Measurements from ENCODE around the gene ATP2C2.
"Not testable (repeated sequence)": the region's sequence is repeated elsewhere in the genome, so short reads cannot be mapped to it uniquely, and the experiment has no call there.

ATP2C2 gene

DNA sequence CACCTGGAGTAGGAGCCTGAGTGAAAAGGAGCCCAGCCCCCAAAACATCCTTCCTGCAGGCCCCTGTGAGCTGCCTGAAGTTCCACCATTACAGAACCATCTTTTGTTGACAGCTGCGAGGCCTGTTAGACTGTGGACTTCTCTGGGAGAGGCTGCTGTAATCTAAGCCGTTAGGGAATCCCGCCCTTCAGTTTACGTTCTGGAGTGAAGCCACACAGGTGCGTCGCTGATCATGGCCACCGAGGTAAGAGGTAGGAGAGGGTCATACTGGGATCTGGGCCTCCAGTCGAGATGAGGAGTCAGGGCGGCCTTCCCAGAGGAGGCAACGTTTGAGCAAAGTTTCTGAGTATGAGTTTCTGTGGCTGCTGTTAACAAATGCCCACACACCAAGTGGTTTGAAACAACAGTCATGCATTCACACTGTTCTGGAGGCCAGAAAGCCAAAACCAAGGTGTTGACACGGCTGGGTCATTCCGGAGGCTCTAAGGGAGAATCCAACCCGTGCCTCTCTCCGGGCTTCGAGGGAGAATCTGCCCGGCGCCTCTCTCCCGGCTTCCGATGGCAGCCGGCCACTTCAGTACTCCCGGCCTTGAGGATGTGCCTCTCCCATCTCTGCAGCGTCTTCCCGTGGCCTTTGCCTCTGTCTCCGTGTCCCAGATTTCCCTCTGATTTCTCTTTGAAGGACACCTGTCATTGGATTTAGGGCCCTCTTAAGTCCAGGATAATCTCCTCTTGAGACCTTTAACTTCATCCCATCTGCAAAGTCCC is 26.6 kb upstream of the ATP2C2 start:
- DNase-seq (ENCODE audit: low read depth): no peak

- DNase-seq (ENCODE audit: low read depth): not testable (repeated sequence)
These were observed 24.5 kb upstream of the ATP2C2 start for GRCh38 chr16:84343800-84344199.

DNA sequence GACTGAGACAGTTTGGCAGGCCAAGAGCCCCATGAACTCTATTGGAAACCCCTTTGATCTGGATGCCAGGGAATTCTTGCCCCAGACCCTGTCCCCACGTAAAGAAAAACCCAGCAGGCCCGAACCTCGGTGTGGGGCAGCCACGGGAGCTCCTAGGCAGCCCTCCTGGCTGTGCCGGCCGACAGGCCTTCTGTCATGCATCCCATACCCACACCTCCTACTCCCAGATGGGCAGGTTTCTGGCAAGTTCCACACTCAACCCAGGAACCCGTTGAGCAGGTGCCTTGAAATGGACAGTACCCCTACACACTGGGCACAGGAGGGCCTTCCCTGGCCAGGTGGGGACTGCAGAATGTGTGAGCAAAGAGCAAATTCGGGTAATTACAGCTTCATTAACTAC is 23.6 kb upstream of the ATP2C2 start:
- DNase-seq (ENCODE audit: low read depth): no peak

- DNase-seq (ENCODE audit: low read depth): no peak
These were observed 21.2 kb upstream of the ATP2C2 start for GRCh38 chr16:84347161-84347560.

DNA sequence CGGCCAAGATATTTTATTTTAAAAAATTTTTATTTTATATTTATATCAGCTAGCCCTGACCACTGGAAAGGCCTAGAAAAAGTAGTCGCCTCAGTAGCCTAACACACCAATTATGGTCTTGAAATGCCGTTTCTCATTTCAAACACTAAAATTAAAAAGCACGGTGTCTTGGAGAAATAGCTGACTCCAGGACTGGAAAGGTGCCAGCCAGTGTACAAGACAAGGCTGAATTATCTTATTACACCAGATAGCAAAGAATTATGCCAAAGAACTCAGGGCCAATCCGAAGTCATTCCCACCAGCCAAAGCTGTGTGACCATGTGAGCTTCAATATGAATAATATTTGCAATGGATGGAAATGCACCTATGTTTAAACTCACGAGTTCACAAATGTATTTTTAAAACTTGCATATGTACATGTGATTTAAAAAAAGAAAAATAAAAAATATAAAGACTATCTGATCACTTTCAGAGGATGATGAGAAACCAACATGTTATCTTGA is 19.9 kb upstream of the ATP2C2 start:
- DNase-seq (ENCODE audit: low read depth): no peak

- no peak for DNase-seq (ENCODE audit: low read depth)
These were observed 18.3 kb upstream of the ATP2C2 start for GRCh38 chr16:84349862-84350684.

DNA sequence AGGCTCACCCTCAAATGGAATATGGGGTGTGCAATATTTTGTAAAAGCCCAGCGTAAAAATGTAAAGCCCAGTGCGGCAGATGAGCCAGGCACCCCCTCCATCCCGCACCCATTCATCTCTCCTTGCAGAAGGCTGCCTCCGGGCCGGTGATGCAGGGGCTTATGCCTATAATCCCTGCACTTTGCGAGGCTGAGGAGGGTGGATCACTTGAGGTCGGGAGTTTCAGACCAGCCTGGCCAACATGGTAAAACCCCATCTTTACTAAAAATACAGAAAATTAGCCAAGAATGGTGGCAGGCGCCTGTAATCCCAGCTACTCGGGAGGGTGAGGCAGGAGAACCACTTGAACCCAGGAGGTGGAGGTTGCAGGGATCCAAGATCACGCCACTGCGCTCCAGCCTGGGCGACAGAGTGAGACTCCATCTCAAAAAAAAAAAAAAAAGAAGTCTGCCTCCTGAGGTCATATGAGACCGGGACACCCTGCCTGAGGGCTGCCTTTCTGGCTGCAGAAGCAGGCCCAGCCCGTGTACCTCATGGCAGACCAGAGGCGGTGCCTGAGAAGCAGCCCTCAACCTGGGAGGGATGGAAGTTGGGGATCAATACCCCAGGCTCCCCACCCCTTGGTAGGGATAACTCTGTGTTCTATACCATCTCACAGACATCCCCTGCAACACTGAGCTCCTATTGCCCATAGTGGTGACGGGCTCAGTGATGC is 17.5 kb upstream of the ATP2C2 start:
- no peak for DNase-seq (ENCODE audit: low read depth)

DNA sequence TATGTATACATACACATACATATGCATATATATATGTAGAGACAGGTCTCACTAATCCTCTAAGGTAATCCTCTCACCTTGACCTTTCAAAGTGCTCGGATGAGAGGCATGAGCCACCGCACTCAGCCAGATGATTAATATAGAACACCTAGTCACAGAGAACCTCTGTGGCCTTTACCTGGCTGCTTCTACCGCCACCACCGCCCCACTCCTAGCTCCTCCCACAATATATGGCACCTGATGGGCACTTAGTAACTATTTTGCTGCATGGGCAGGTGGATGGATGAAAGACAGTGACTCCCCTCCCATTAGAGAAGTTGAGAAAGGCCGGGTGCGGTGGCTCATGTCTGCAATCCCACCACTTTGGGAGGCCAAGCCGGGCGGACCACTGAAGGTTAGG is 16.7 kb upstream of the ATP2C2 start:
- DNase-seq (ENCODE audit: low read depth): no peak

- DNase-seq (ENCODE audit: low read depth): no peak
These were observed 14.0 kb upstream of the ATP2C2 start for GRCh38 chr16:84354306-84354705.

DNA sequence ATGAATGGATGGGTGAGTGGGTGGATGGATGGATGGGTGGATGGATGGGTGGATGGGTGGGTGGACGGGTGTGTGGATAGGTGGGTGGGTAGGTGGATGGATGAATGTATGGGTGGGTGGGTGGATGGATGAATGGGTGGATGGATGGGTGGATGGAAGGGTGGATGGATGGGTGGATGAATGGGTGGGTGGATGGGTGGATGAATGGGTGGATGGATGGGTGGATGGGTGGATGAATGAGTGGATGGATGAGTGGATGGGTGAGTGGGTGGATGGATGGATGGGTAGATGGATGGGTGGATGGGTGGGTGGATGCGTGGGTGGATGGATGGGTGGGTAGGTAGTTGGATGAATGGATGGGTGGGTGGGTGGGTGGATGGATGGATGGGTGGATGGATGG is 13.2 kb upstream of the ATP2C2 start:
- no peak for DNase-seq (ENCODE audit: low read depth)

- no peak for DNase-seq (ENCODE audit: low read depth)
These were observed 12.2 kb upstream of the ATP2C2 start for GRCh38 chr16:84356176-84356575.

GRCh38 chr16:84356591-84357116 is 11.7 kb upstream of the ATP2C2 start:
- DNase-seq (ENCODE audit: low read depth): no peak

GRCh38 chr16:84357191-84357651 is 11.1 kb upstream of the ATP2C2 start:
- no peak for DNase-seq (ENCODE audit: low read depth)

GRCh38 chr16:84358601-84359295 is 9.6 kb upstream of the ATP2C2 start:
- DNase-seq (ENCODE audit: low read depth): no peak

DNA sequence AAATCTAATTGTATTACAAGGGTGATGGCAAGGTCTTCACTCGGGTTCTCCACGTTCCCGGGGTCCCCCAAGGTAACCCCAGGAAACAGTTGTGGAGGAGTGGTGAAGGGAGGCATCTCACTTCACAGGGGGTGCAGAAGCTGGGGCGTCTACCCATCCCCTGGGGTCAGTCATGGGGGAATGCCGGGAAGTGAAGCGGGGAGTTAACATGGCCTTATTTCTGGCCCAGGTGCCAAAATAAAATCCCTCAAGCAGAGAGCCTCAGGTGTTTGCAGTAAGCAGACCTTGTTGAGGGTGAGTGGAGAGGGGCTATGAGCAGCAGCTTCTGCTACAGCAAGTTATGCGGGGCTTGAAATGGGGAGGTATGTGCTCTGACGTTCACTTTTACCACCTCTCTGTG is 9.0 kb upstream of the ATP2C2 start:
- no peak for DNase-seq (ENCODE audit: low read depth)

GRCh38 chr16:84360170-84360569 is 8.2 kb upstream of the ATP2C2 start:
- DNase-seq (ENCODE audit: low read depth): no peak

- no peak for DNase-seq (ENCODE audit: low read depth)
These were observed 7.6 kb upstream of the ATP2C2 start for GRCh38 chr16:84360748-84361147.

DNA sequence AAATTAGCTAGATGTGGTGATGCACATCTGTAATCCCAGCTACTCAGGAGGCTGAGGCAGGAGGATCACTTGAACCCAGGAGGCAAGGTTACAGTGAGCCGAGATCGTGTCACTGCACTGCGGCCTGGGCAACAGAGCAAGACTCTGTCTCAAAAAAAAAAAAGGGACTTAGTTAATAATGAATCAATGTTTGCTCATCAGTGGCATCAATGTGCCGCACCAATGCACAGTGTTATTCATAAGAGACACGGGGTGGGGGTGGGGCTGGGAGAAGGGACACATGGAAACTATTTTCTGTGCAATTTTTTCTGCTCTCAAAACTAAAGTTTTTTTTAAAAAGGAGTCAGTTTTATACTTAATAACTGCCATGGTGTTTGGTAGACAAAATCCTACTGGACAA is 6.8 kb upstream of the ATP2C2 start:
- no peak for DNase-seq (ENCODE audit: low read depth)

GRCh38 chr16:84362471-84362941 is 5.8 kb upstream of the ATP2C2 start:
- DNase-seq (ENCODE audit: low read depth): no peak

- DNase-seq (ENCODE audit: low read depth): no peak
These were observed 2.1 kb upstream of the ATP2C2 start for GRCh38 chr16:84366208-84366607.

DNA sequence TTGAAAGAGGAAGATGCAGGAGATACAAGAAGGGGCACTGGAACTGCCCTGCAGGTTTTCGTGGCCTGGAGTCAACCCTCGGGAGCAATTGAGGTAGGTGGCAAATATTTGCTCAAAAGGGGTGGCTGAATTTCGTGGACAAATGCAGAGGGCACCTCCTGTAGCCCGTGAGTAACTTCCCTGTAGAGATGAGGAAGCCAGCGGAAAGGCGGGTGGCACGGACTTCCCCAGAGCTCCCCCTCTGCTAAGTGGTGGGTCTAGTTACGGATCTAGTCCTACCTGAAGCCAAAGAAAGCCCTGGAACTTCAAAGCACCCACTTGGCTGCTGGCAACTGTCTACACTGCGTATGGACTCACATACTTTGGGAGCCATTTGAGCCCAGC is 1.0 kb upstream of the ATP2C2 start:
- no peak for DNase-seq (ENCODE audit: low read depth)
